HG03342 (cell line): ENCODE results near the gene FOXN1.
"Not testable (repeated sequence)": the region's sequence is repeated elsewhere in the genome, so short reads cannot be mapped to it uniquely, and the experiment has no call there.

ENCODE experiments used
- ATAC-seq: cut with Tn5 transposase; IDR thresholded peaks from one replicate; pipeline ENCODE4 v1.9.1; 2021; ENCODE audit warnings: mild to moderate bottlenecking, moderate library complexity; ENCODE audit not compliant: unreplicated experiment

Gene FOXN1

GRCh38 chr17:28571361-28572122, 65.4 kb downstream of the FOXN1 start, which contains the start of gene PIGS:
TSS of gene PIGS (minus strand) at chr17:28571524. CDS start at chr17:28571496, 28 bp downstream.
- peak; percentile 79 for ATAC-seq

GRCh38 chr17:28572259-28573039, 66.3 kb downstream of the FOXN1 start:
- ATAC-seq: no peak

GRCh38 chr17:28573040-28573380, 66.9 kb downstream of the FOXN1 start:
- no peak for ATAC-seq

- ATAC-seq: no peak
Measured at GRCh38 chr17:28573521-28573920, 67.4 kb downstream of the FOXN1 start.

- no peak for ATAC-seq
Measured at GRCh38 chr17:28573966-28574480, 67.9 kb downstream of the FOXN1 start.

- ATAC-seq: no peak
Measured at GRCh38 chr17:28574526-28574925, 68.4 kb downstream of the FOXN1 start.

GRCh38 chr17:28575126-28575795, 69.1 kb downstream of the FOXN1 start:
- no peak for ATAC-seq

- not testable (repeated sequence) for ATAC-seq
Measured at GRCh38 chr17:28576016-28576415, 69.9 kb downstream of the FOXN1 start.

GRCh38 chr17:28576758-28577465, 70.8 kb downstream of the FOXN1 start, which contains the start of gene ALDOC:
TSS of gene ALDOC (minus strand) at chr17:28576895. CDS start at chr17:28575532, 1,363 bp downstream.
- peak; percentile 77 for ATAC-seq

- no peak for ATAC-seq
Measured at GRCh38 chr17:28577466-28577824, 71.3 kb downstream of the FOXN1 start.

GRCh38 chr17:28578246-28579195, 72.4 kb downstream of the FOXN1 start:
- ATAC-seq: no peak

- ATAC-seq: no peak
Measured at GRCh38 chr17:28579526-28579925, 73.4 kb downstream of the FOXN1 start.

- ATAC-seq: no peak
Measured at GRCh38 chr17:28580959-28581358, 74.8 kb downstream of the FOXN1 start.

GRCh38 chr17:28582513-28582912, 76.4 kb downstream of the FOXN1 start:
- no peak for ATAC-seq

GRCh38 chr17:28584434-28584833, 78.3 kb downstream of the FOXN1 start:
- ATAC-seq: no peak

- ATAC-seq: no peak
Measured at GRCh38 chr17:28585851-28586250, 79.7 kb downstream of the FOXN1 start.
